ENCODE data around the gene PEPD. TPM values are rescaled to one million over a fixed set of nuclear protein-coding genes. Genes with fewer than 3 reads are reported as not detected.

PEPD gene
- total RNA-seq, 2 experiments from 2014 or later: 38.1 to 44.5 TPM

GRCh38 chr19:33505823-33506222 is 15.8 kb downstream of the PEPD start:
- POLR2A ChIA-PET: no interaction called here
- no peak overlapping the region for H3K27ac Mint-ChIP-seq

GRCh38 chr19:33505148-33505547 is 16.4 kb downstream of the PEPD start:
- Mint-ChIP-seq H3K27me3 (no peaks in the 10 kb centered on the region), H3K9me3 (no peaks in the 10 kb centered on the region), H3K4me1 (peaks cover 7% of the 10 kb centered on the region), H3K4me3 (no peak overlapping the region), H3K36me3 (ENCODE audit: low read depth) (no peaks in the 10 kb centered on the region), H3K27ac (no peak overlapping the region)
- ChIA-PET POLR2A (no interaction called here), CTCF (no interaction called here)
- no peak for DNase-seq

More at GRCh38 chr19:33505823-33506222, 15.8 kb downstream of the PEPD start:
- H3K9me3 Mint-ChIP-seq: no peaks in the 10 kb centered on the region
- H3K4me1 Mint-ChIP-seq: peaks cover 7% of the 10 kb centered on the region
- CTCF ChIA-PET: no interaction called here
- H3K36me3 Mint-ChIP-seq (ENCODE audit: low read depth): no peaks in the 10 kb centered on the region
- no peak for DNase-seq
- H3K4me3 Mint-ChIP-seq: no peak overlapping the region
- H3K27me3 Mint-ChIP-seq: no peaks in the 10 kb centered on the region

GRCh38 chr19:33504058-33504444 is 17.5 kb downstream of the PEPD start:
- no peaks in the 10 kb centered on the region for H3K9me3 Mint-ChIP-seq
- H3K27me3 Mint-ChIP-seq: no peaks in the 10 kb centered on the region
- no peaks in the 10 kb centered on the region for H3K36me3 Mint-ChIP-seq (ENCODE audit: low read depth)
- POLR2A ChIA-PET: no interaction called here
- no peak for DNase-seq
- CTCF ChIA-PET: interaction anchor here (0.7 kb wide), 1 partner anchor 139 kb away, joined by 3 read pairs; no protein-coding TSS in a partner anchor
- H3K4me3 Mint-ChIP-seq: no peak overlapping the region
- H3K27ac Mint-ChIP-seq: peak overlapping the region; percentile 50
- H3K4me1 Mint-ChIP-seq: peaks cover 7% of the 10 kb centered on the region

GRCh38 chr19:33503433-33504057 is 18.0 kb downstream of the PEPD start:
- CTCF ChIA-PET: no interaction called here
- Mint-ChIP-seq H3K4me3 (no peak overlapping the region), H3K4me1 (peaks cover 7% of the 10 kb centered on the region)

GRCh38 chr19:33503030-33503429 is 18.6 kb downstream of the PEPD start:
- Mint-ChIP-seq H3K4me1 (peaks cover 7% of the 10 kb centered on the region), H3K9me3 (no peaks in the 10 kb centered on the region), H3K36me3 (ENCODE audit: low read depth) (no peaks in the 10 kb centered on the region), H3K27me3 (no peaks in the 10 kb centered on the region), H3K27ac (peak overlapping the region; percentile 25), H3K4me3 (no peak overlapping the region)
- DNase-seq: no peak
- ChIA-PET CTCF (no interaction called here), POLR2A (no interaction called here)

More at GRCh38 chr19:33503433-33504057, 18.0 kb downstream of the PEPD start:
- Mint-ChIP-seq H3K27ac (peak overlapping the region; percentile 50), H3K27me3 (no peaks in the 10 kb centered on the region), H3K36me3 (ENCODE audit: low read depth) (no peaks in the 10 kb centered on the region), H3K9me3 (no peaks in the 10 kb centered on the region)
- POLR2A ChIA-PET: no interaction called here
- DNase-seq: no peak

- Mint-ChIP-seq H3K4me1 (peaks cover 7% of the 10 kb centered on the region), H3K27me3 (no peaks in the 10 kb centered on the region), H3K27ac (peak overlapping the region; percentile 50), H3K4me3 (no peak overlapping the region), H3K36me3 (ENCODE audit: low read depth) (no peaks in the 10 kb centered on the region), H3K9me3 (no peaks in the 10 kb centered on the region)
- CTCF ChIA-PET: no interaction called here
- no peak for DNase-seq
- POLR2A ChIA-PET: no interaction called here
Measured at GRCh38 chr19:33502521-33502920, 19.1 kb downstream of the PEPD start.

GRCh38 chr19:33501693-33502356 is 19.8 kb downstream of the PEPD start:
- ChIA-PET POLR2A (no interaction called here), CTCF (no interaction called here)
- Mint-ChIP-seq H3K27me3 (no peaks in the 10 kb centered on the region), H3K9me3 (no peaks in the 10 kb centered on the region), H3K36me3 (ENCODE audit: low read depth) (no peaks in the 10 kb centered on the region), H3K27ac (no peak overlapping the region), H3K4me3 (no peak overlapping the region), H3K4me1 (peaks cover 7% of the 10 kb centered on the region)
- DNase-seq: no peak

GRCh38 chr19:33500991-33501390 is 20.6 kb downstream of the PEPD start:
- Mint-ChIP-seq H3K9me3 (no peaks in the 10 kb centered on the region), H3K36me3 (ENCODE audit: low read depth) (no peaks in the 10 kb centered on the region), H3K27me3 (no peaks in the 10 kb centered on the region), H3K4me1 (peaks cover 7% of the 10 kb centered on the region), H3K27ac (no peak overlapping the region), H3K4me3 (no peak overlapping the region)
- DNase-seq: no peak
- ChIA-PET POLR2A (no interaction called here), CTCF (no interaction called here)

- CTCF ChIA-PET: no interaction called here
- no peak overlapping the region for H3K27ac Mint-ChIP-seq
- DNase-seq: no peak
- no peaks in the 10 kb centered on the region for H3K36me3 Mint-ChIP-seq (ENCODE audit: low read depth)
- H3K4me3 Mint-ChIP-seq: no peak overlapping the region
- H3K4me1 Mint-ChIP-seq: peaks cover 7% of the 10 kb centered on the region
- no peaks in the 10 kb centered on the region for H3K9me3 Mint-ChIP-seq
- POLR2A ChIA-PET: no interaction called here
- no peaks in the 10 kb centered on the region for H3K27me3 Mint-ChIP-seq
Measured at GRCh38 chr19:33500586-33500985, 21.0 kb downstream of the PEPD start.

- Mint-ChIP-seq H3K27ac (no peak overlapping the region), H3K4me3 (no peak overlapping the region), H3K27me3 (no peaks in the 10 kb centered on the region), H3K36me3 (ENCODE audit: low read depth) (no peaks in the 10 kb centered on the region), H3K4me1 (peaks cover 7% of the 10 kb centered on the region), H3K9me3 (no peaks in the 10 kb centered on the region)
- POLR2A ChIA-PET: no interaction called here
- CTCF ChIA-PET: no interaction called here
- DNase-seq: no peak
Measured at GRCh38 chr19:33499671-33500506, 21.7 kb downstream of the PEPD start.

- peaks cover 7% of the 10 kb centered on the region for H3K4me1 Mint-ChIP-seq
- no peak overlapping the region for H3K27ac Mint-ChIP-seq
- CTCF ChIA-PET: no interaction called here
- no peaks in the 10 kb centered on the region for H3K27me3 Mint-ChIP-seq
- POLR2A ChIA-PET: no interaction called here
- H3K36me3 Mint-ChIP-seq (ENCODE audit: low read depth): no peaks in the 10 kb centered on the region
- no peaks in the 10 kb centered on the region for H3K9me3 Mint-ChIP-seq
- no peak overlapping the region for H3K4me3 Mint-ChIP-seq
- DNase-seq: no peak
Measured at GRCh38 chr19:33499248-33499647, 22.3 kb downstream of the PEPD start.

GRCh38 chr19:33498391-33499000 is 23.1 kb downstream of the PEPD start:
- Mint-ChIP-seq H3K9me3 (no peaks in the 10 kb centered on the region), H3K27ac (no peak overlapping the region), H3K4me1 (peaks cover 7% of the 10 kb centered on the region), H3K27me3 (no peaks in the 10 kb centered on the region), H3K4me3 (no peak overlapping the region), H3K36me3 (ENCODE audit: low read depth) (no peaks in the 10 kb centered on the region)
- POLR2A ChIA-PET: no interaction called here
- CTCF ChIA-PET: no interaction called here
- DNase-seq: no peak

- Mint-ChIP-seq H3K4me1 (peaks cover 2% of the 10 kb centered on the region), H3K36me3 (ENCODE audit: low read depth) (no peaks in the 10 kb centered on the region), H3K27me3 (no peaks in the 10 kb centered on the region), H3K27ac (no peak overlapping the region), H3K9me3 (no peaks in the 10 kb centered on the region), H3K4me3 (no peak overlapping the region)
- ChIA-PET CTCF (no interaction called here), POLR2A (no interaction called here)
- DNase-seq: no peak
Measured at GRCh38 chr19:33497778-33498175, 23.8 kb downstream of the PEPD start.

Data from activated CD4-positive, alpha-beta T cell treated with anti-CD3 and anti-CD28 coated beads, Interleukin-2, amount 10 ng/mL, durations not matched to agents 7 days and 5 days (primary cell).